WTC11 (cell line): ENCODE results near the gene F8. TPM values are rescaled to one million over a fixed set of nuclear protein-coding genes. Genes with fewer than 3 reads are reported as not detected.

Source experiments
- ATAC-seq: fragments of 200-7000 bp; cut with Tn5 transposase; 2 replicates; pipeline ENCODE4 v1.10.0; 2021; ENCODE audit warnings: mild to moderate bottlenecking, moderate library complexity
- CTCF ChIA-PET: fragments of 300-600 bp; sonication (Branson Sonifier 250); formaldehyde crosslinking; loops from one replicate; lab custom pipeline; 2021; ENCODE audit warnings: antibody characterized with exemption; lab: Charles Lee
- POLR2A ChIA-PET: fragments of 350-600 bp; sonication (Branson Sonifier 250); formaldehyde crosslinking; loops from one replicate; lab custom pipeline; 2021; ENCODE audit warnings: antibody characterized with exemption; lab: Charles Lee
- DNase-seq: peaks from one replicate; pipeline ENCODE4 v3.0.0; 2021; ENCODE audit warnings: low spot score
- H3K27ac Mint-ChIP-seq: 2 replicates; pipeline ENCODE4 v1.8.0; 2021; ENCODE audit warnings: mixed read lengths
- H3K27me3 Mint-ChIP-seq: 2 replicates; pipeline ENCODE4 v1.8.0; 2021; ENCODE audit warnings: low read depth, mild to moderate bottlenecking, moderate library complexity, mixed read lengths
- H3K36me3 Mint-ChIP-seq: 2 replicates; pipeline ENCODE4 v1.8.0; 2021; ENCODE audit warnings: mixed read lengths
- H3K4me1 Mint-ChIP-seq: 2 replicates; pipeline ENCODE4 v1.8.0; 2022; ENCODE audit warnings: mixed read lengths
- H3K4me3 Mint-ChIP-seq: 2 replicates; pipeline ENCODE4 v1.8.0; 2021; ENCODE audit warnings: mild to moderate bottlenecking, moderate library complexity, mixed read lengths
- H3K9me3 Mint-ChIP-seq: 2 replicates; pipeline ENCODE4 v1.8.0; 2021; ENCODE audit warnings: mixed read lengths
- ARID4B ChIP-seq: sonication (generic); formaldehyde crosslinking; IDR thresholded peaks from 2 replicates; pipeline ENCODE4 v1.8.0; 2023; ENCODE audit warnings: missing genetic modification reagents, mild to moderate bottlenecking, borderline replicate concordance
- ATF1 ChIP-seq: sonication (generic); formaldehyde crosslinking; IDR thresholded peaks from 2 replicates; pipeline ENCODE4 v1.8.1; 2023; ENCODE audit warnings: mild to moderate bottlenecking, moderate library complexity, missing genetic modification reagents
- CREB1 ChIP-seq: sonication (generic); formaldehyde crosslinking; IDR thresholded peaks from 2 replicates; pipeline ENCODE4 v1.8.0; 2023; ENCODE audit warnings: mild to moderate bottlenecking, missing genetic modification reagents
- ELF4 ChIP-seq: sonication (generic); formaldehyde crosslinking; IDR thresholded peaks from 2 replicates; pipeline ENCODE4 v1.8.1; 2022; ENCODE audit warnings: low read depth, mild to moderate bottlenecking, moderate library complexity, missing genetic modification reagents
- FOXK1 ChIP-seq: sonication (generic); formaldehyde crosslinking; IDR thresholded peaks from 2 replicates; pipeline ENCODE4 v1.8.0; 2022; ENCODE audit warnings: mild to moderate bottlenecking, moderate library complexity, missing genetic modification reagents
- MLX ChIP-seq: sonication (generic); formaldehyde crosslinking; IDR thresholded peaks from 2 replicates; pipeline ENCODE4 v1.8.1; 2023; ENCODE audit warnings: mild to moderate bottlenecking, missing genetic modification reagents, moderate library complexity
- NFE2L1 ChIP-seq: sonication (generic); formaldehyde crosslinking; IDR thresholded peaks from 2 replicates; pipeline ENCODE4 v1.8.1; 2023; ENCODE audit warnings: missing genetic modification reagents
- NFYB ChIP-seq: sonication (generic); formaldehyde crosslinking; conservative IDR thresholded peaks from 2 replicates; pipeline ENCODE4 v1.8.0; 2022; ENCODE audit warnings: low read depth, missing genetic modification reagents
- NR3C1 ChIP-seq: sonication (generic); formaldehyde crosslinking; conservative IDR thresholded peaks from 2 replicates; pipeline ENCODE4 v1.8.1; 2023; ENCODE audit warnings: low read depth, mild to moderate bottlenecking, missing genetic modification reagents
- RELA ChIP-seq: sonication (generic); formaldehyde crosslinking; IDR thresholded peaks from 2 replicates; pipeline ENCODE4 v1.8.1; 2022; ENCODE audit warnings: missing genetic modification reagents, mild to moderate bottlenecking, borderline replicate concordance
- TCF7 ChIP-seq: sonication (generic); formaldehyde crosslinking; IDR thresholded peaks from 2 replicates; pipeline ENCODE4 v1.8.0; 2022; ENCODE audit warnings: mild to moderate bottlenecking, low read depth, missing genetic modification reagents, moderate library complexity
- ZNF138 ChIP-seq: sonication (generic); formaldehyde crosslinking; conservative IDR thresholded peaks from 2 replicates; pipeline ENCODE4 v1.8.1; 2022; ENCODE audit warnings: mild to moderate bottlenecking, moderate library complexity, missing genetic modification reagents
- ZNF232 ChIP-seq: sonication (generic); formaldehyde crosslinking; IDR thresholded peaks from 2 replicates; pipeline ENCODE4 v1.8.0; 2022; ENCODE audit warnings: mild to moderate bottlenecking, missing genetic modification reagents
- ZNF416 ChIP-seq: fragments of 250-450 bp; sonication (Bioruptor Pico); IDR thresholded peaks from 2 replicates; pipeline ENCODE4 v1.9.0; 2021; ENCODE audit warnings: mild to moderate bottlenecking, inconsistent platforms
- total RNA-seq: library from RNA; stranded (reverse); gene quantifications from 3 replicates; pipeline ENCODE4 v1.2.3, GENCODE V29; 2021
- TF ChIP-seq, protein P1 (sequence below): sonication (generic); formaldehyde crosslinking; IDR thresholded peaks from 2 replicates; pipeline ENCODE4 v1.8.0; 2023; ENCODE audit warnings: missing genetic modification reagents
- TF ChIP-seq, protein P2 (sequence below): sonication (generic); formaldehyde crosslinking; IDR thresholded peaks from 2 replicates; pipeline ENCODE4 v1.8.0; 2022; ENCODE audit warnings: mild to moderate bottlenecking, missing genetic modification reagents
- TF ChIP-seq, protein P3 (sequence below): sonication (generic); formaldehyde crosslinking; IDR thresholded peaks from 2 replicates; pipeline ENCODE4 v1.8.1; 2023; ENCODE audit warnings: mild to moderate bottlenecking, moderate library complexity, missing genetic modification reagents

The F8 gene
- total RNA-seq, 1 experiment from 2014 or later: 1.6 TPM

DNA sequence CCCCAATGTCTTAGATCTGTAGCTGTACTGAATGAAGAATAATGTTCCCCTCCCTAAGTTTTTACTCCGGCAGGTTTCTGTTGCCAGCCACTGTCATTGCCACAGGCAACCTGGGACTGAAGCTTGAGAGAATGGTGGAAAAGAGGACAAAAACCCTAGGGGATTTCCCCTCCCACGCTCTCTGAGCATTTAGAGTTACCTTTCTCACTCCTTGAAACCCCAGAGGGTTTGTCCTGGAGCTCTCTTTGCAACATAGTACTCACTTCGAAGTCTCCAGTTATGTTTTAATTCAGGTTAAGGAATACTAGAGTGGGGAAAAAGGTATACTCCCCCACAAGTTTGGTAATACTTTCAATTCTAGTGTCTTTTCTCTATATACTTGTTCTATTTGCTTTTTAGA is 31.5 kb downstream of the F8 start (continued):
- no peak for TF ChIP-seq RELA (CRISPR knock-in tag)
- TF ChIP-seq, protein P1, sequence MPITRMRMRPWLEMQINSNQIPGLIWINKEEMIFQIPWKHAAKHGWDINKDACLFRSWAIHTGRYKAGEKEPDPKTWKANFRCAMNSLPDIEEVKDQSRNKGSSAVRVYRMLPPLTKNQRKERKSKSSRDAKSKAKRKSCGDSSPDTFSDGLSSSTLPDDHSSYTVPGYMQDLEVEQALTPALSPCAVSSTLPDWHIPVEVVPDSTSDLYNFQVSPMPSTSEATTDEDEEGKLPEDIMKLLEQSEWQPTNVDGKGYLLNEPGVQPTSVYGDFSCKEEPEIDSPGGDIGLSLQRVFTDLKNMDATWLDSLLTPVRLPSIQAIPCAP (CRISPR knock-in tag): no peak
- TF ChIP-seq, protein P2, sequence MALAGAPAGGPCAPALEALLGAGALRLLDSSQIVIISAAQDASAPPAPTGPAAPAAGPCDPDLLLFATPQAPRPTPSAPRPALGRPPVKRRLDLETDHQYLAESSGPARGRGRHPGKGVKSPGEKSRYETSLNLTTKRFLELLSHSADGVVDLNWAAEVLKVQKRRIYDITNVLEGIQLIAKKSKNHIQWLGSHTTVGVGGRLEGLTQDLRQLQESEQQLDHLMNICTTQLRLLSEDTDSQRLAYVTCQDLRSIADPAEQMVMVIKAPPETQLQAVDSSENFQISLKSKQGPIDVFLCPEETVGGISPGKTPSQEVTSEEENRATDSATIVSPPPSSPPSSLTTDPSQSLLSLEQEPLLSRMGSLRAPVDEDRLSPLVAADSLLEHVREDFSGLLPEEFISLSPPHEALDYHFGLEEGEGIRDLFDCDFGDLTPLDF (CRISPR knock-in tag): no peak

DNA sequence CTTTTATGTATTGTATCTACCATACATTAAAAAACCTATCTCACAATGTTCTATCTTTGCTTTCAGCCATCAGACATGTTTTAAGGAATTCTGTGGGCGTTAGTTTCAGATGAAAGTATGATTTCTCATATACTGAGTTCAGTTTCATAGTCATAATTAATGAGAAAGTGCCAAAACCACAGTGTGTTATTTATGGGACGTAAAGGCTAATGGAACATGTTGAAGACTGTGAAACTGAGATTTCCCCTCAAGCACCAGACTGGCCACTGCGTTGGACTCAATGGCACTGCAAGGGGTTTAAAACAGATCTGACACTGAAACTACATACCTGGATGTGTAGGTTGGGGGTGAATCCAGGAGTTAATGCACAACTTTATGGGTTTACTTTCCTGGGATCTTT is 32.0 kb downstream of the F8 start:
- Mint-ChIP-seq H3K4me3 (no peak overlapping the region), H3K27ac (no peak overlapping the region), H3K36me3 (no peaks in the 10 kb centered on the region), H3K9me3 (no peaks in the 10 kb centered on the region), H3K4me1 (peaks cover 3% of the 10 kb centered on the region; the same call in 1 of the 2 replicates), H3K27me3 (no peaks in the 10 kb centered on the region)
- TF ChIP-seq TCF7 (CRISPR knock-in tag) (no peak), NR3C1 (CRISPR knock-in tag) (no peak), ZNF232 (CRISPR knock-in tag) (no peak), NFE2L1 (CRISPR knock-in tag) (no peak), ZNF138 (CRISPR knock-in tag) (no peak), ATF1 (CRISPR knock-in tag) (no peak), ELF4 (CRISPR knock-in tag) (no peak), NFYB (CRISPR knock-in tag) (no peak), CREB1 (CRISPR knock-in tag) (no peak), ZNF416 (CRISPR knock-in tag) (no peak), MLX (no peak), ARID4B (CRISPR knock-in tag) (no peak), FOXK1 (CRISPR knock-in tag) (no peak)
- TF ChIP-seq, protein P3, sequence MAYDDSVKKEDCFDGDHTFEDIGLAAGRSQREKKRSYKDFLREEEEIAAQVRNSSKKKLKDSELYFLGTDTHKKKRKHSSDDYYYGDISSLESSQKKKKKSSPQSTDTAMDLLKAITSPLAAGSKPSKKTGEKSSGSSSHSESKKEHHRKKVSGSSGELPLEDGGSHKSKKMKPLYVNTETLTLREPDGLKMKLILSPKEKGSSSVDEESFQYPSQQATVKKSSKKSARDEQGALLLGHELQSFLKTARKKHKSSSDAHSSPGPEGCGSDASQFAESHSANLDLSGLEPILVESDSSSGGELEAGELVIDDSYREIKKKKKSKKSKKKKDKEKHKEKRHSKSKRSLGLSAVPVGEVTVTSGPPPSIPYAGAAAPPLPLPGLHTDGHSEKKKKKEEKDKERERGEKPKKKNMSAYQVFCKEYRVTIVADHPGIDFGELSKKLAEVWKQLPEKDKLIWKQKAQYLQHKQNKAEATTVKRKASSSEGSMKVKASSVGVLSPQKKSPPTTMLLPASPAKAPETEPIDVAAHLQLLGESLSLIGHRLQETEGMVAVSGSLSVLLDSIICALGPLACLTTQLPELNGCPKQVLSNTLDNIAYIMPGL (CRISPR knock-in tag): no peak
- TF ChIP-seq, protein P1 (CRISPR knock-in tag): no peak
- POLR2A ChIA-PET: no interaction called here
- no peak for ATAC-seq
- DNase-seq: no peak
- CTCF ChIA-PET: no interaction called here
